ENCODE data around the gene SNED1. TPM values are rescaled to one million over a fixed set of nuclear protein-coding genes. Genes with fewer than 3 reads are reported as not detected.

Gene SNED1
- total and polyA plus RNA-seq, 9 of the 15 experiments (the other 6 are each of a cell fraction or from before 2014, with no cell fraction given): 0.03 to 0.07 (median 0.05) TPM; not detected in 5

- TF ChIP-seq AFF1 (IDR thresholded peaks at IDR 0.05; ENCODE audit: low read depth in 1 of 2, partially characterized antibody in 2 of 2): no peak
Measured at GRCh38 chr2:241001413-241002274, 3.2 kb downstream of the SNED1 start (continued).

DNA sequence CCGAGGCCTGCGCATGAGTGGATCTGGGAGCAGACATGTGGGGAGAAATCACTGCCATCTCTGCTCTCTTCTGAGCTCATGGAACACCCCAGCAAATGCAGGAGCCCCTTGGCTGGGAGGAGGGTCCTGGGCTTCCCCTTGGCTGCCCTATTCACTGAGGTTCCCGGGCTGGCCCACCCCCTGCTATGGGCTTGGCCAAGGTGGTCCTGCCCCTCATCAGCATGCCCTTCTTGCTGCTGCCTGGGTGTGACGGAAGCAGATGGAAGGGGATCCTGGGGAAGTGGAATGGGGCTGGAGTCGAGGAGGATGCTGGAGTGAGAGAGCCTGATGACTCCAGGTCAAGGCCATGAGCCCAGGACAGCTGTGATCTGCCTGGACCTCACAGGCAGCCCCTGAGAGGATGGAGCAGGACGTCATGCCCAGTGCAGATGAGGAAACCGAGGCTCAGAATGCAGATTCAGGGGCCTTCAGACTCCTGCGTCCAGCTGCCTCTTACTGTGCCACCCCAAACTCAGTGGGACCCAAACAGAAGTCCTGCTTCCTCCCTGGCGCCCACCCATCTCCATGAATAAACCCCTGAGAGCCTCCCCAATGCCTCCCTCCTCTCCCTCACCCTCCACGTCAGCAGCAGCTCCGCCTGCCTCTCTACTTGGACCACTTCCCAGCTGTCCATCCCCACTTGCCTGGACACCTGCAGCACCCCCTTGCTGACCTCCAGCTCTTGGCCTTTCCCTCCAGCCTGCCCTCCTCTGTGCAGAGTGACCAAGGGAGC lies 4.0 kb downstream of the SNED1 start:
- WGBS (ENCODE audit: insufficient coverage, low coverage, missing lambda C conversion rate): 6% methylated on average over 9 of the region's 11 CpGs
- FAIRE-seq (no peak), ATAC-seq (no peak), DNase-seq (ENCODE audit: extremely low read depth in 1 of 4, low spot score in 3 of 4) (no peak)
- H3K36me3 ChIP-seq (ENCODE audit: control insufficient read depth, insufficient read depth, low read length): no peaks in the 10 kb centered on the region
- no peaks in the 10 kb centered on the region for H3K79me2 ChIP-seq (ENCODE audit: control insufficient read depth, insufficient read depth, low read length)
- H3K9me3 ChIP-seq (replicated peaks; ENCODE audit: control insufficient read depth, insufficient read depth, low read depth, low read length): no peaks in the 10 kb centered on the region
- POLR2A ChIA-PET: no interaction called here
- no peak overlapping the region for H3K4me3 ChIP-seq
- H3K4me1 ChIP-seq (replicated peaks in 1 of 2; ENCODE audit: control insufficient read depth in 2 of 2, insufficient read depth in 2 of 2, low read length in 2 of 2): peaks cover 0 to 20% of the 10 kb centered on the region in 2 experiments; a peak in 2 of 5 replicates
- CTCF ChIA-PET (ENCODE audit: low intra/inter-chr PET ratio): no interaction called here
- no peak overlapping the region for H3K27ac ChIP-seq (ENCODE audit: extremely low read depth, low read depth, low read length)
- H3K9ac ChIP-seq (ENCODE audit: insufficient read depth in 1 of 2, low read depth in 2 of 2, low read length in 2 of 2): no peak overlapping the region
- H3K27me3 ChIP-seq (ENCODE audit: control insufficient read depth in 2 of 2, insufficient read depth in 2 of 2, low read length in 2 of 2): peaks cover 0 to 24% of the 10 kb centered on the region in 2 experiments; a peak in 2 of 5 replicates
- H3K4me2 ChIP-seq (ENCODE audit: insufficient read depth, low read length): no peak overlapping the region
- H3K9me1 ChIP-seq (ENCODE audit: control insufficient read depth, insufficient read depth, low read length): no peaks in the 10 kb centered on the region
- in situ Hi-C loops (cut with MboI): no loop called here
- no TSS peak for BruUV-seq (replicated peaks)
- H2AFZ ChIP-seq (ENCODE audit: low read depth, low read length): no peak overlapping the region
- H4K20me1 ChIP-seq (replicated peaks; ENCODE audit: control insufficient read depth, insufficient read depth, low read length): no peaks in the 10 kb centered on the region; the same call in none of the 2 replicates
- intact Hi-C loops (cut with micrococcal nuclease): no loop called here
- TF ChIP-seq TSHZ1 (CRISPR knock-in tag; IDR thresholded peaks at IDR 0.05) (no peak), SRSF7 (optimal IDR thresholded peaks at IDR 0.05; ENCODE audit: low read depth, low read length) (no peak), ZSCAN32 (CRISPR knock-in tag; IDR thresholded peaks at IDR 0.05) (no peak), THAP7 (CRISPR knock-in tag; IDR thresholded peaks at IDR 0.05) (no peak), NUFIP1 (IDR thresholded peaks at IDR 0.05; ENCODE audit: partially characterized antibody) (no peak), GMEB1 (CRISPR knock-in tag; IDR thresholded peaks at IDR 0.05) (no peak)
